Measurements from ENCODE around the gene ELMO1. TPM values are rescaled to one million over a fixed set of nuclear protein-coding genes. Genes with fewer than 3 reads are reported as not detected.

ELMO1 gene
- total and polyA plus RNA-seq, 2 of the 13 experiments (the other 11 are each of a cell fraction or from before 2014, with no cell fraction given): 0.11 to 0.17 TPM

DNA sequence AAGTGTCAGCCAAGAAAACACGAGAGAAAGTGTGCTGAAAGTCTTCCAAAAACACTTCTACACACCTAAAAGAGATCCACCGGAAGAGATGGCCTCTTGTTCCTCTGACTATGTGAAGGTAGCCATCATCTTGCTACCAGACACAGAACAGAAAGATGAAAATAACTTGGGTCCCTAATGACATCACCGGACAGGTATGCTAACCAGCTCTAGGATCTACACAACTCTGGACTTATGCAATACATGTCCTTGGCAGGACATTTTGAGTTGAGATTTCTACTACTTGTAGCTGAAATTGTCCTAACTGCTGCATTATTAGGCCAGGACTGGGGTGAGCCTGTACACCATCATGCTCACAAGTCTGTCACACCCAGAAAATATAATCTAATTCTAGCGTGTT lies 358.7 kb downstream of the ELMO1 start (continued):
- TF ChIP-seq TEAD3 (CRISPR knock-in tag; optimal IDR thresholded peaks at IDR 0.05; ENCODE audit: borderline replicate concordance) (peak; percentile 93), CEBPB (IDR thresholded peaks at IDR 0.05; ENCODE audit: borderline replicate concordance, low read depth, low read length) (peak; percentile 92), KLF16 (CRISPR knock-in tag; IDR thresholded peaks at IDR 0.05) (no peak), IKZF1 (IDR thresholded peaks at IDR 0.05) (no peak), GATAD2A (CRISPR knock-in tag; IDR thresholded peaks at IDR 0.05) (peak; percentile 60; the same call in 1 of the 2 replicates), ZNF879 (CRISPR knock-in tag; IDR thresholded peaks at IDR 0.05) (no peak), DPF2 (CRISPR knock-in tag; IDR thresholded peaks at IDR 0.05; ENCODE audit: borderline replicate concordance, low read depth) (no peak), ZC3H13 (CRISPR knock-in tag; IDR thresholded peaks at IDR 0.05) (no peak), MTA1 (CRISPR knock-in tag; IDR thresholded peaks at IDR 0.05; ENCODE audit: borderline replicate concordance) (no peak), IRX3 (CRISPR knock-in tag; IDR thresholded peaks at IDR 0.05; ENCODE audit: borderline replicate concordance, low read depth) (no peak), MIER2 (CRISPR knock-in tag; IDR thresholded peaks at IDR 0.05) (no peak), ARNTL (CRISPR knock-in tag; IDR thresholded peaks at IDR 0.05) (no peak), SMAD3 (CRISPR knock-in tag; IDR thresholded peaks at IDR 0.05) (no peak), POGZ (CRISPR knock-in tag; IDR thresholded peaks at IDR 0.05) (peak; percentile 63), FOXO1 (CRISPR knock-in tag; IDR thresholded peaks at IDR 0.05) (0 out of 2 replicates have a peak, but pooled peaks have one; percentile 27), ZNF317 (CRISPR knock-in tag; IDR thresholded peaks at IDR 0.05) (no peak), MXI1 (IDR thresholded peaks at IDR 0.05; ENCODE audit: borderline replicate concordance, low read depth, low read length) (no peak), HMG20A (CRISPR knock-in tag; IDR thresholded peaks at IDR 0.05; ENCODE audit: borderline replicate concordance) (peak; percentile 55; the same call in 1 of the 2 replicates), SSRP1 (CRISPR knock-in tag; IDR thresholded peaks at IDR 0.05) (0 out of 2 replicates have a peak, but pooled peaks have one; percentile 43)
- TF ChIP-seq, protein P1, sequence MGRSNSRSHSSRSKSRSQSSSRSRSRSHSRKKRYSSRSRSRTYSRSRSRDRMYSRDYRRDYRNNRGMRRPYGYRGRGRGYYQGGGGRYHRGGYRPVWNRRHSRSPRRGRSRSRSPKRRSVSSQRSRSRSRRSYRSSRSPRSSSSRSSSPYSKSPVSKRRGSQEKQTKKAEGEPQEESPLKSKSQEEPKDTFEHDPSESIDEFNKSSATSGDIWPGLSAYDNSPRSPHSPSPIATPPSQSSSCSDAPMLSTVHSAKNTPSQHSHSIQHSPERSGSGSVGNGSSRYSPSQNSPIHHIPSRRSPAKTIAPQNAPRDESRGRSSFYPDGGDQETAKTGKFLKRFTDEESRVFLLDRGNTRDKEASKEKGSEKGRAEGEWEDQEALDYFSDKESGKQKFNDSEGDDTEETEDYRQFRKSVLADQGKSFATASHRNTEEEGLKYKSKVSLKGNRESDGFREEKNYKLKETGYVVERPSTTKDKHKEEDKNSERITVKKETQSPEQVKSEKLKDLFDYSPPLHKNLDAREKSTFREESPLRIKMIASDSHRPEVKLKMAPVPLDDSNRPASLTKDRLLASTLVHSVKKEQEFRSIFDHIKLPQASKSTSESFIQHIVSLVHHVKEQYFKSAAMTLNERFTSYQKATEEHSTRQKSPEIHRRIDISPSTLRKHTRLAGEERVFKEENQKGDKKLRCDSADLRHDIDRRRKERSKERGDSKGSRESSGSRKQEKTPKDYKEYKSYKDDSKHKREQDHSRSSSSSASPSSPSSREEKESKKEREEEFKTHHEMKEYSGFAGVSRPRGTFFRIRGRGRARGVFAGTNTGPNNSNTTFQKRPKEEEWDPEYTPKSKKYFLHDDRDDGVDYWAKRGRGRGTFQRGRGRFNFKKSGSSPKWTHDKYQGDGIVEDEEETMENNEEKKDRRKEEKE (IDR thresholded peaks at IDR 0.05): no peak
- TF ChIP-seq, protein P2, sequence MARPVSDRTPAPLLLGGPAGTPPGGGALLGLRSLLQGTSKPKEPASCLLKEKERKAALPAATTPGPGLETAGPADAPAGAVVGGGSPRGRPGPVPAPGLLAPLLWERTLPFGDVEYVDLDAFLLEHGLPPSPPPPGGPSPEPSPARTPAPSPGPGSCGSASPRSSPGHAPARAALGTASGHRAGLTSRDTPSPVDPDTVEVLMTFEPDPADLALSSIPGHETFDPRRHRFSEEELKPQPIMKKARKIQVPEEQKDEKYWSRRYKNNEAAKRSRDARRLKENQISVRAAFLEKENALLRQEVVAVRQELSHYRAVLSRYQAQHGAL (CRISPR knock-in tag; IDR thresholded peaks at IDR 0.05; ENCODE audit: not compliant biosample characterization): no peak
- TF ChIP-seq, protein P3, sequence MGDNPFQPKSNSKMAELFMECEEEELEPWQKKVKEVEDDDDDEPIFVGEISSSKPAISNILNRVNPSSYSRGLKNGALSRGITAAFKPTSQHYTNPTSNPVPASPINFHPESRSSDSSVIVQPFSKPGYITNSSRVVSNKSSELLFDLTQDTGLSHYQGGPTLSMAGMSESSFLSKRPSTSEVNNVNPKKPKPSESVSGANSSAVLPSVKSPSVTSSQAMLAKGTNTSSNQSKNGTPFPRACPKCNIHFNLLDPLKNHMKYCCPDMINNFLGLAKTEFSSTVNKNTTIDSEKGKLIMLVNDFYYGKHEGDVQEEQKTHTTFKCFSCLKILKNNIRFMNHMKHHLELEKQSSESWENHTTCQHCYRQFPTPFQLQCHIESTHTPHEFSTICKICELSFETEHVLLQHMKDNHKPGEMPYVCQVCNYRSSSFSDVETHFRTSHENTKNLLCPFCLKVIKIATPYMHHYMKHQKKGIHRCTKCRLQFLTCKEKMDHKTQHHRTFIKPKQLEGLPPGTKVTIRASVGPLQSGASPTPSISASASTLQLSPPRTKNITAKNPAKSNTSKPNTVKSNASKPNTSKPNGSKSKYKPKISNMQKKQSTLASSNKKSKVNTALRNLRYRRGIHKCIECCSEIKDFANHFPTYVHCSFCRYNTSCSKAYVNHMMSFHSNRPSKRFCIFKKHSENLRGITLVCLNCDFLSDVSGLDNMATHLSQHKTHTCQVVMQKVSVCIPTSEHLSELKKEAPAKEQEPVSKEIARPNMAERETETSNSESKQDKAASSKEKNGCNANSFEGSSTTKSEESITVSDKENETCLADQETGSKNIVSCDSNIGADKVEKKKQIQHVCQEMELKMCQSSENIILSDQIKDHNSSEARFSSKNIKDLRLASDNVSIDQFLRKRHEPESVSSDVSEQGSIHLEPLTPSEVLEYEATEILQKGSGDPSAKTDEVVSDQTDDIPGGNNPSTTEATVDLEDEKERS (CRISPR knock-in tag; IDR thresholded peaks at IDR 0.05): no peak
- TF ChIP-seq, protein P4, sequence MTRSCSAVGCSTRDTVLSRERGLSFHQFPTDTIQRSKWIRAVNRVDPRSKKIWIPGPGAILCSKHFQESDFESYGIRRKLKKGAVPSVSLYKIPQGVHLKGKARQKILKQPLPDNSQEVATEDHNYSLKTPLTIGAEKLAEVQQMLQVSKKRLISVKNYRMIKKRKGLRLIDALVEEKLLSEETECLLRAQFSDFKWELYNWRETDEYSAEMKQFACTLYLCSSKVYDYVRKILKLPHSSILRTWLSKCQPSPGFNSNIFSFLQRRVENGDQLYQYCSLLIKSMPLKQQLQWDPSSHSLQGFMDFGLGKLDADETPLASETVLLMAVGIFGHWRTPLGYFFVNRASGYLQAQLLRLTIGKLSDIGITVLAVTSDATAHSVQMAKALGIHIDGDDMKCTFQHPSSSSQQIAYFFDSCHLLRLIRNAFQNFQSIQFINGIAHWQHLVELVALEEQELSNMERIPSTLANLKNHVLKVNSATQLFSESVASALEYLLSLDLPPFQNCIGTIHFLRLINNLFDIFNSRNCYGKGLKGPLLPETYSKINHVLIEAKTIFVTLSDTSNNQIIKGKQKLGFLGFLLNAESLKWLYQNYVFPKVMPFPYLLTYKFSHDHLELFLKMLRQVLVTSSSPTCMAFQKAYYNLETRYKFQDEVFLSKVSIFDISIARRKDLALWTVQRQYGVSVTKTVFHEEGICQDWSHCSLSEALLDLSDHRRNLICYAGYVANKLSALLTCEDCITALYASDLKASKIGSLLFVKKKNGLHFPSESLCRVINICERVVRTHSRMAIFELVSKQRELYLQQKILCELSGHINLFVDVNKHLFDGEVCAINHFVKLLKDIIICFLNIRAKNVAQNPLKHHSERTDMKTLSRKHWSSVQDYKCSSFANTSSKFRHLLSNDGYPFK (CRISPR knock-in tag; IDR thresholded peaks at IDR 0.05; ENCODE audit: borderline replicate concordance): no peak

Data from HepG2 (cell line).